PC-9 (cell line): ENCODE results near the gene HSPBP1. TPM values are rescaled to one million over a fixed set of nuclear protein-coding genes. Genes with fewer than 3 reads are reported as not detected.

ENCODE experiments used
- BruUV-seq: library from RNA; stranded (reverse); fragments of 400-500 nt; replicated peaks from 2 replicates; lab custom pipeline; 2021; lab: Mats Ljungman, UMichigan
- CTCF ChIA-PET: fragments of 300-600 bp; sonication (Branson Sonifier 250); formaldehyde crosslinking; loops from one replicate; lab custom pipeline; 2022; ENCODE audit warnings: antibody characterized with exemption; lab: Charles Lee
- POLR2A ChIA-PET: fragments of 300-600 bp; sonication (Branson Sonifier 250); formaldehyde crosslinking; loops from one replicate; lab custom pipeline; 2022; ENCODE audit warnings: antibody characterized with exemption; ENCODE audit not compliant: unreplicated experiment; lab: Charles Lee
- DNase-seq, 2 experiments: peaks; one replicate each; pipeline versions ENCODE4 v3.0.0 to v3.0.0-alpha.2; 2015 to 2022; ENCODE audit warnings: mixed read lengths in 1 of 2
- H2AFZ ChIP-seq: fragments of 200-600 bp; sonication (generic); 2 replicates; pipeline ENCODE4 v1.8.1; 2017; ENCODE audit warnings: antibody characterized with exemption
- H3F3A ChIP-seq: fragments of 200-600 bp; sonication (generic); 2 replicates; pipeline ENCODE4 v1.8.1; 2017; ENCODE audit warnings: antibody characterized with exemption, mild to moderate bottlenecking, low read depth; ENCODE audit not compliant: insufficient read depth
- H3K27ac ChIP-seq: fragments of 200-600 bp; sonication (generic); 2 replicates; pipeline ENCODE4 v1.6.1; 2016; ENCODE audit warnings: mixed run types
- H3K27me3 ChIP-seq: fragments of 200-600 bp; sonication (generic); 2 replicates; pipeline ENCODE4 v1.6.1; 2016; ENCODE audit warnings: low read depth, mixed run types; ENCODE audit not compliant: insufficient read depth
- H3K36me3 ChIP-seq: fragments of 200-600 bp; sonication (generic); 2 replicates; pipeline ENCODE4 v1.6.1; 2016; ENCODE audit warnings: low read depth, mixed run types
- H3K4me1 ChIP-seq: fragments of 200-600 bp; sonication (generic); replicated peaks from 2 replicates; pipeline ENCODE4 v1.6.1; 2016; ENCODE audit warnings: mixed run types; ENCODE audit not compliant: insufficient read depth
- H3K4me2 ChIP-seq: fragments of 200-600 bp; sonication (generic); 2 replicates; pipeline ENCODE4 v1.6.1; 2017; ENCODE audit warnings: mixed run types
- H3K4me3 ChIP-seq: fragments of 200-600 bp; sonication (generic); 2 replicates; pipeline ENCODE4 v1.6.1; 2016; ENCODE audit warnings: mixed run types
- H3K79me2 ChIP-seq: fragments of 200-600 bp; sonication (generic); 2 replicates; pipeline ENCODE4 v1.6.1; 2017; ENCODE audit warnings: low read depth, mixed run types
- H3K9me2 ChIP-seq: fragments of 200-600 bp; sonication (generic); 2 replicates; pipeline ENCODE4 v1.8.1; 2017; ENCODE audit warnings: mild to moderate bottlenecking; ENCODE audit not compliant: insufficient read depth
- H3K9me3 ChIP-seq: fragments of 200-600 bp; sonication (generic); 2 replicates; pipeline ENCODE4 v1.8.1; 2016; ENCODE audit warnings: low read depth; ENCODE audit not compliant: insufficient read depth
- H4K20me1 ChIP-seq: fragments of 200-600 bp; sonication (generic); 2 replicates; pipeline ENCODE4 v1.8.1; 2017; ENCODE audit not compliant: insufficient read depth
- EZH2 ChIP-seq: fragments of 200-600 bp; sonication (generic); IDR thresholded peaks from 2 replicates; pipeline ENCODE4 v1.8.0; 2017; ENCODE audit warnings: antibody characterized with exemption, low read depth
- intact Hi-C: fragments of 100-400 bp; cut with micrococcal nuclease; formaldehyde crosslinking; loops from one replicate; pipeline ENCODE4 v1.10.0; 2022; ENCODE audit not compliant: unreplicated experiment
- total RNA-seq: library from RNA; stranded (reverse); gene quantifications from 2 replicates; pipeline ENCODE4 v1.2.3, GENCODE V29; 2021
- TF ChIP-seq, protein P1 (sequence below): fragments of 200-600 bp; sonication (generic); conservative IDR thresholded peaks from 2 replicates; pipeline ENCODE4 v1.6.1; 2017; ENCODE audit warnings: mixed run types, antibody characterized with exemption, mild to moderate bottlenecking, moderate library complexity

HSPBP1 gene
- total RNA-seq, 1 experiment from 2014 or later: 66.2 TPM

DNA sequence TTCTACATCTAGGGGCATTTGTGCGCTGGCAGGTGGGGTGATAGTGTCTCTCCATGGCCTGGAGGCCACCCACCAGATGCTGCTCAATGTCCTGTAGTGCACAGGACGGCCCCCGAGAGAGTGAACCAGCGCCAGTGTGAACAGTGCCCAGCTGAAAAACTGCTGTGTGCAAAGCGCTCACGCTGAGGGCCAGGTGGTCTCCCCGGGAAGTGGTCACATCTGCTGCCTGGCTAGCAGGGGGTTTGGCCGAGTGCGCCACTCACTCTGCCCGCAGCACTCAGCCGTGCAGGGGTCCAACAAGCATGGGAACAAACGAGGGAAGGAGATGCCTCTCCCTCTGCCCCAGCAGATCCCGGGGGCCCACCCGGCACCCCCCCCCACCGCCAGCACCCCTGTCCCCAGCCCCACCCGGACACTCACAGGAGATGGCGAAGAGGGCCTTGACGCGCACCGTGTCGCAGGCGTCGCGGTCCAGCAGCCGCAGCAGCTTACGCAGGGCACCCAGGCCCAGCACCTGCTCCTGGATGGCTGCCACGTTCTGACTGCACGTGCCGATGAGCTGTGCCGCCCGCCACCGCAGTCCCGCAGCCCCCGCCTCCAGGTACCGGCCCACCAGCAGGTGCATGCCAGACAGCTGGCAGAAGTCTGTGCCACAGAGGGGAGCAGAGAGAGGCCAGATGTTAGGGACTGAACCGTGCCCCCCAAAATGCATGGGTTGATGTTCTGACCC, 5.8 kb downstream of the HSPBP1 start:
- POLR2A ChIA-PET: no interaction called here
- no TSS peak for BruUV-seq

DNA sequence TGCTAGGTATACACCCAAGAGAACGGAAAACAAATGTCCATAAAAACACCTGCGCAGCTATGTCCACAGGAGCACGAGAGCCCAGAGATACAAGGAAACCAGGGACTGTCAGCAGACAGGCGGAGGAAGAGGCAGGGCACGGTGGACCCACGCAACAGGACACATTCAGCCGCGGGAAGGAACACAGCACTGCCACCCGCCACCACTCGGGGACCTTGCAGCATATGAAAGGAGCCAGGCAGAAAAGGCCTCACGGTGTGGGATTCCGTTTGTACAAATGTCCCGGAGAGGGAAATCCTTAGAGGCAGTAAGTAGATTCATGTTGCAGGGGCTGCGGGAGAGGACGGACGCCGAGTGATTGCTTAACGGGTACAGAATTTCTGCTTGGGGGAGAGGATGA, 7.8 kb downstream of the HSPBP1 start:
- CTCF ChIA-PET: no interaction called here
- no TSS peak for BruUV-seq
- Histone ChIP-seq H3K27me3 (no peaks in the 10 kb centered on the region), H3K79me2 (no peaks in the 10 kb centered on the region; the same call in 1 of the 2 replicates), H3K36me3 (peaks cover 8% of the 10 kb centered on the region; the same call in 1 of the 2 replicates), H3F3A (no peaks in the 10 kb centered on the region), H3K4me1 (no peaks in the 10 kb centered on the region), H4K20me1 (0 out of 2 replicates have a peak, but pooled peaks cover 5% of the 10 kb centered on the region), H3K4me2 (no peak overlapping the region), H2AFZ (no peak overlapping the region), H3K27ac (no peak overlapping the region), H3K9me3 (no peaks in the 10 kb centered on the region), H3K4me3 (no peak overlapping the region), H3K9me2 (no peaks in the 10 kb centered on the region)
- POLR2A ChIA-PET: no interaction called here
- TF ChIP-seq EZH2: no peak
- TF ChIP-seq, protein P1, sequence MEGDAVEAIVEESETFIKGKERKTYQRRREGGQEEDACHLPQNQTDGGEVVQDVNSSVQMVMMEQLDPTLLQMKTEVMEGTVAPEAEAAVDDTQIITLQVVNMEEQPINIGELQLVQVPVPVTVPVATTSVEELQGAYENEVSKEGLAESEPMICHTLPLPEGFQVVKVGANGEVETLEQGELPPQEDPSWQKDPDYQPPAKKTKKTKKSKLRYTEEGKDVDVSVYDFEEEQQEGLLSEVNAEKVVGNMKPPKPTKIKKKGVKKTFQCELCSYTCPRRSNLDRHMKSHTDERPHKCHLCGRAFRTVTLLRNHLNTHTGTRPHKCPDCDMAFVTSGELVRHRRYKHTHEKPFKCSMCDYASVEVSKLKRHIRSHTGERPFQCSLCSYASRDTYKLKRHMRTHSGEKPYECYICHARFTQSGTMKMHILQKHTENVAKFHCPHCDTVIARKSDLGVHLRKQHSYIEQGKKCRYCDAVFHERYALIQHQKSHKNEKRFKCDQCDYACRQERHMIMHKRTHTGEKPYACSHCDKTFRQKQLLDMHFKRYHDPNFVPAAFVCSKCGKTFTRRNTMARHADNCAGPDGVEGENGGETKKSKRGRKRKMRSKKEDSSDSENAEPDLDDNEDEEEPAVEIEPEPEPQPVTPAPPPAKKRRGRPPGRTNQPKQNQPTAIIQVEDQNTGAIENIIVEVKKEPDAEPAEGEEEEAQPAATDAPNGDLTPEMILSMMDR: no peak
- no peak for DNase-seq
- intact Hi-C loops: no loop called here

More for the DNA sequence above, 5.8 kb downstream of the HSPBP1 start:
- Histone ChIP-seq H3K36me3 (0 out of 2 replicates have a peak, but pooled peaks cover 6% of the 10 kb centered on the region), H3K4me3 (no peak overlapping the region), H3K79me2 (peaks cover 12% of the 10 kb centered on the region), H3K4me2 (no peak overlapping the region), H4K20me1 (0 out of 2 replicates have a peak, but pooled peaks cover 5% of the 10 kb centered on the region), H3K4me1 (peaks cover 7% of the 10 kb centered on the region; the same call in 1 of the 2 replicates), H3K27ac (no peak overlapping the region), H3F3A (peaks cover 4% of the 10 kb centered on the region; the same call in 1 of the 2 replicates), H3K9me2 (no peaks in the 10 kb centered on the region), H2AFZ (no peak overlapping the region), H3K27me3 (no peaks in the 10 kb centered on the region), H3K9me3 (no peaks in the 10 kb centered on the region)
- intact Hi-C loops: no loop called here
- DNase-seq: no peak
- TF ChIP-seq EZH2: no peak
- TF ChIP-seq, protein P1: no peak
- CTCF ChIA-PET: no interaction called here

DNA sequence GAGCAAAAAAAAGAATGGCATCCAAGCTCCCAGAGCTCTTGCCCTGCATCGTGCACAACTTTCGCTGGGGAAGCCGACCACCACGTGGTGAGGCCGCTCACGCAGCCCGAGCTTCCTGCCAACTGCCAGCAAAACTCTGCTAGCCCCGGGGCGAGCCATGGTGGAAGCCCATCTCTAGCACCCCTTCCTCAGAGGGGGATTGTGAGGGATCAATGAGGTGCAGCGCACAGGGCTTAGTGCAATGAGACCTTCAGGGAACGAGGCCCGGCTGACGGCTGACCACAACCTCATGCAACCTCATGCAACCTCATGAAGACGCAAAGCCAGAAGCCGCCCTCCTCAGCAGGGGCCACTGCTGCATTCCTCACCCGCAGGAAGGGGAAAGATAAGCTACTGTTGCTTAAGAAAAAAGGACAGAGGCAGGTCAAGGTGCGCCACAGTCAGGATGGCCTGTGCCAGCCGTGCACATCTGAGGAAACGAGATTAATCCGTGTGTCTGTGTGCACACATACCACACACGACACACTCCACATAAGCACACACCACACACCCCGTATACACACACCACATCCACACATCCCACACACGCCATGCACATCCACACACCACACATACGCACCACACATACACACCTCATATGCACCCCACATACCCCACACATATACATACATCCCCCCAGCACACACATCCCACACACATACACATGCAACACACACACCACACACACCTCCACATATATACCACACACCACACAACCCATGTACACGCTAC, 9.6 kb downstream of the HSPBP1 start:
- Histone ChIP-seq H3K4me1 (no peaks in the 10 kb centered on the region), H3K9me3 (no peaks in the 10 kb centered on the region), H2AFZ (no peak overlapping the region), H4K20me1 (0 out of 2 replicates have a peak, but pooled peaks cover under 1% of the 10 kb centered on the region), H3K79me2 (no peaks in the 10 kb centered on the region; the same call in 1 of the 2 replicates), H3K4me2 (no peak overlapping the region), H3K9me2 (no peaks in the 10 kb centered on the region), H3K4me3 (no peak overlapping the region), H3F3A (peaks cover 5% of the 10 kb centered on the region; the same call in 1 of the 2 replicates), H3K27me3 (no peaks in the 10 kb centered on the region), H3K36me3 (peaks cover 8% of the 10 kb centered on the region; the same call in 1 of the 2 replicates), H3K27ac (no peak overlapping the region)
- no peak for TF ChIP-seq EZH2
- TF ChIP-seq, protein P1: no peak
- intact Hi-C loops: no loop called here
- ChIA-PET CTCF (no interaction called here), POLR2A (interaction anchor here (0.7 kb wide), 1 partner anchor 52 kb away, joined by 3 read pairs; no protein-coding TSS in a partner anchor)
- no TSS peak for BruUV-seq
- DNase-seq: no peak
